Trophoblast cell (in vitro differentiated cells and primary cell): ENCODE results near the gene GRHPR.
"Not testable (repeated sequence)": the region's sequence is repeated elsewhere in the genome, so short reads cannot be mapped to it uniquely, and the experiment has no call there.

Experiments used
- DNase-seq, 2 donors: peaks; one replicate each; pipeline ENCODE4 v3.0.0-alpha.2; 2016
- H2AFZ ChIP-seq: 2 replicates; pipeline ENCODE4 v1.6.1; 2013; ENCODE audit warnings: low read length, moderate library complexity, mild to moderate bottlenecking; ENCODE audit not compliant: insufficient read depth, poor library complexity
- H2AK5ac ChIP-seq: 2 replicates; pipeline ENCODE4 v1.6.1; 2013; ENCODE audit warnings: mild to moderate bottlenecking, low read length
- H2BK120ac ChIP-seq: 2 replicates; pipeline ENCODE4 v1.6.1; 2013; ENCODE audit warnings: low read length, mild to moderate bottlenecking, moderate library complexity; ENCODE audit not compliant: insufficient read depth, poor library complexity
- H2BK12ac ChIP-seq: 2 replicates; pipeline ENCODE4 v1.6.1; 2013; ENCODE audit warnings: mild to moderate bottlenecking, low read length, moderate library complexity
- H2BK5ac ChIP-seq: 2 replicates; pipeline ENCODE4 v1.6.1; 2013; ENCODE audit warnings: low read length, low read depth, moderate library complexity, mild to moderate bottlenecking; ENCODE audit not compliant: poor library complexity
- H3K14ac ChIP-seq: 2 replicates; pipeline ENCODE4 v1.6.1; 2013; ENCODE audit warnings: mild to moderate bottlenecking, low read length
- H3K18ac ChIP-seq: 2 replicates; pipeline ENCODE4 v1.6.1; 2013; ENCODE audit warnings: mild to moderate bottlenecking, low read length
- H3K23ac ChIP-seq: 2 replicates; pipeline ENCODE4 v1.6.1; 2013; ENCODE audit warnings: low read length
- H3K27ac ChIP-seq: 2 replicates; pipeline ENCODE4 v1.5.1; 2013; ENCODE audit warnings: low read depth, mild to moderate bottlenecking, inconsistent platforms, low read length, moderate library complexity
- H3K27me3 ChIP-seq: 2 replicates; pipeline ENCODE4 v1.6.1; 2013; ENCODE audit warnings: inconsistent platforms, mild to moderate bottlenecking, low read length, moderate library complexity; ENCODE audit not compliant: insufficient read depth
- H3K36me3 ChIP-seq, 2 experiments: 1 replicate in 1 of 2; 2 replicates in 1 of 2; pipeline ENCODE4 v1.6.1; 2013; ENCODE audit warnings: low read length in 2 of 2, mild to moderate bottlenecking in 2 of 2, moderate library complexity in 1 of 2; ENCODE audit not compliant: insufficient read depth in 2 of 2, control insufficient read depth in 1 of 2
- H3K4ac ChIP-seq: 2 replicates; pipeline ENCODE4 v1.6.1; 2013; ENCODE audit warnings: low read depth, mild to moderate bottlenecking, low read length, moderate library complexity
- H3K4me1 ChIP-seq, 2 experiments: 1 replicate in 1 of 2; 2 replicates in 1 of 2; pipeline ENCODE4 v1.6.1; 2013; ENCODE audit warnings: low read length in 2 of 2, mild to moderate bottlenecking in 2 of 2, moderate library complexity in 1 of 2; ENCODE audit not compliant: insufficient read depth in 2 of 2, control insufficient read depth in 1 of 2
- H3K4me2 ChIP-seq: 2 replicates; pipeline ENCODE4 v1.6.1; 2013; ENCODE audit warnings: inconsistent platforms, mild to moderate bottlenecking, low read length, moderate library complexity
- H3K4me3 ChIP-seq: 2 replicates; pipeline ENCODE4 v1.5.1; 2013; ENCODE audit warnings: mild to moderate bottlenecking, low read depth, low read length, inconsistent platforms
- H3K79me1 ChIP-seq: one replicate; pipeline ENCODE4 v1.6.1; 2013; ENCODE audit warnings: low read length
- H3K79me2 ChIP-seq: 2 replicates; pipeline ENCODE4 v1.6.1; 2013; ENCODE audit warnings: low read length, mild to moderate bottlenecking; ENCODE audit not compliant: control insufficient read depth, insufficient read depth, poor library complexity
- H3K9ac ChIP-seq: 2 replicates; pipeline ENCODE4 v1.6.1; 2013; ENCODE audit warnings: mild to moderate bottlenecking, low read length
- H3K9me3 ChIP-seq: 2 replicates; pipeline ENCODE4 v1.6.1; 2013; ENCODE audit warnings: low read depth, mild to moderate bottlenecking, control low read depth, inconsistent platforms, low read length; ENCODE audit not compliant: insufficient read depth
- H4K12ac ChIP-seq: 2 replicates; pipeline ENCODE4 v1.6.1; 2013; ENCODE audit warnings: low read depth, mild to moderate bottlenecking, low read length, moderate library complexity
- H4K8ac ChIP-seq: 2 replicates; pipeline ENCODE4 v1.6.1; 2013; ENCODE audit warnings: low read depth, mild to moderate bottlenecking, low read length, moderate library complexity
- H4K91ac ChIP-seq: one replicate; pipeline ENCODE4 v1.6.1; 2013; ENCODE audit warnings: low read depth, mild to moderate bottlenecking, low read length, moderate library complexity
- WGBS: extraction: QIAGEN DNeasy Blood & Tissue Kit; methylation state at CpG from one replicate; pipeline ENCODE4 v1.1.7; 2013; ENCODE audit warnings: missing lambda C conversion rate; ENCODE audit not compliant: insufficient read length, insufficient coverage; ENCODE audit errors: extremely low coverage; 5-methylcytosine and 5-hydroxymethylcytosine counted together

Gene GRHPR

GRCh38 chr9:37467530-37467929 is 45.0 kb downstream of the GRHPR start:
- H3K79me1 ChIP-seq, result peaks cover 24% of the 10 kb centered on the region
- not testable (repeated sequence) for H3K14ac ChIP-seq, H4K8ac ChIP-seq, H3K9ac ChIP-seq, H4K12ac ChIP-seq, H3K4ac ChIP-seq, H3K4me3 ChIP-seq, H2AFZ ChIP-seq, H2BK12ac ChIP-seq, H2BK120ac ChIP-seq, H3K4me1 ChIP-seq, H2AK5ac ChIP-seq, H3K27me3 ChIP-seq, H3K23ac ChIP-seq, H3K18ac ChIP-seq, H2BK5ac ChIP-seq, H3K4me2 ChIP-seq, H4K91ac ChIP-seq, H3K9me3 ChIP-seq, H3K36me3 ChIP-seq, H3K27ac ChIP-seq
- WGBS, result no CpG with 5 or more reads among the region's 17 CpGs
- H3K79me2 ChIP-seq, result peaks cover 21% of the 10 kb centered on the region
- DNase-seq, result peak; percentile 54 to 79

- no peak overlapping the region for H2AFZ ChIP-seq
These were observed 46.1 kb downstream of the GRHPR start for GRCh38 chr9:37468620-37469019.

GRCh38 chr9:37471942-37472684 is 49.6 kb downstream of the GRHPR start:
- H4K8ac ChIP-seq, result peak overlapping the region; percentile 99
- H2AK5ac ChIP-seq, result peak overlapping the region; percentile 100
- DNase-seq, result peak; percentile 76 to 98
- no peak overlapping the region for H3K4me3 ChIP-seq
- peaks cover 3% of the 10 kb centered on the region for H3K79me2 ChIP-seq
- H3K4ac ChIP-seq, result peak overlapping the region; percentile 99
- peak overlapping the region; percentile 34 for H4K12ac ChIP-seq
- no peak overlapping the region for H3K23ac ChIP-seq
- peak overlapping the region; percentile 94 for H3K27ac ChIP-seq
- H3K36me3 ChIP-seq, result peaks cover 0 to 2% of the 10 kb centered on the region in 2 experiments
- H3K18ac ChIP-seq, result peak overlapping the region; percentile 73
- H3K9me3 ChIP-seq, result peaks cover 1% of the 10 kb centered on the region
- H2AFZ ChIP-seq, result peak overlapping the region; percentile 61
- H3K4me2 ChIP-seq, result peak overlapping the region; percentile 46
- H4K91ac ChIP-seq, result peak overlapping the region; percentile 92
- H3K14ac ChIP-seq, result peak overlapping the region; percentile 94
- H3K27me3 ChIP-seq, result no peaks in the 10 kb centered on the region
- peaks cover 9% of the 10 kb centered on the region for H3K79me1 ChIP-seq
- H3K4me1 ChIP-seq, result peaks cover 4% of the 10 kb centered on the region in 2 experiments
- peak overlapping the region; percentile 88 for H2BK5ac ChIP-seq
- H3K9ac ChIP-seq, result no peak overlapping the region
- no CpG with 5 or more reads among the region's 7 CpGs for WGBS
- peak overlapping the region; percentile 100 for H2BK12ac ChIP-seq
- H2BK120ac ChIP-seq, result peak overlapping the region; percentile 100

More at GRCh38 chr9:37468620-37469019, 46.1 kb downstream of the GRHPR start:
- Histone ChIP-seq H3K9ac (no peak overlapping the region), H3K14ac (no peak overlapping the region), H3K23ac (no peak overlapping the region), H3K27me3 (no peaks in the 10 kb centered on the region), H3K4me1 (peaks cover 4 to 6% of the 10 kb centered on the region in 2 experiments), H3K4ac (no peak overlapping the region), H3K18ac (no peak overlapping the region), H2AK5ac (no peak overlapping the region), H3K4me2 (no peak overlapping the region), H2BK5ac (no peak overlapping the region), H3K36me3 (no peaks in the 10 kb centered on the region), H3K79me2 (peaks cover 19% of the 10 kb centered on the region), H2BK12ac (no peak overlapping the region), H4K91ac (no peak overlapping the region), H3K9me3 (no peaks in the 10 kb centered on the region), H3K27ac (no peak overlapping the region), H3K4me3 (no peak overlapping the region), H2BK120ac (no peak overlapping the region), H4K8ac (no peak overlapping the region), H4K12ac (no peak overlapping the region), H3K79me1 (peaks cover 28% of the 10 kb centered on the region)
- no peak for DNase-seq
- no CpG with 5 or more reads among the region's 6 CpGs for WGBS

- not testable (repeated sequence) for H3K4ac ChIP-seq, H4K91ac ChIP-seq, DNase-seq, H3K27ac ChIP-seq, H2BK12ac ChIP-seq, H3K23ac ChIP-seq, H4K8ac ChIP-seq, H3K4me2 ChIP-seq, H3K79me1 ChIP-seq, H3K14ac ChIP-seq, H3K79me2 ChIP-seq, H3K9me3 ChIP-seq, H3K9ac ChIP-seq, H3K4me1 ChIP-seq, H2AK5ac ChIP-seq, H2BK120ac ChIP-seq, H2BK5ac ChIP-seq, H3K4me3 ChIP-seq, H2AFZ ChIP-seq, H4K12ac ChIP-seq, H3K27me3 ChIP-seq, H3K18ac ChIP-seq, H3K36me3 ChIP-seq
- WGBS, result no CpG with 5 or more reads among the region's 6 CpGs
These were observed 51.5 kb downstream of the GRHPR start for GRCh38 chr9:37473982-37474381.
